HG03442 (cell line): ENCODE measurements around the gene ZNF407.

Source experiments
- ATAC-seq: cut with Tn5 transposase; IDR thresholded peaks from one replicate; pipeline ENCODE4 v1.9.1; 2021; ENCODE audit warnings: mild to moderate bottlenecking, moderate library complexity; ENCODE audit not compliant: unreplicated experiment

ZNF407 gene

DNA sequence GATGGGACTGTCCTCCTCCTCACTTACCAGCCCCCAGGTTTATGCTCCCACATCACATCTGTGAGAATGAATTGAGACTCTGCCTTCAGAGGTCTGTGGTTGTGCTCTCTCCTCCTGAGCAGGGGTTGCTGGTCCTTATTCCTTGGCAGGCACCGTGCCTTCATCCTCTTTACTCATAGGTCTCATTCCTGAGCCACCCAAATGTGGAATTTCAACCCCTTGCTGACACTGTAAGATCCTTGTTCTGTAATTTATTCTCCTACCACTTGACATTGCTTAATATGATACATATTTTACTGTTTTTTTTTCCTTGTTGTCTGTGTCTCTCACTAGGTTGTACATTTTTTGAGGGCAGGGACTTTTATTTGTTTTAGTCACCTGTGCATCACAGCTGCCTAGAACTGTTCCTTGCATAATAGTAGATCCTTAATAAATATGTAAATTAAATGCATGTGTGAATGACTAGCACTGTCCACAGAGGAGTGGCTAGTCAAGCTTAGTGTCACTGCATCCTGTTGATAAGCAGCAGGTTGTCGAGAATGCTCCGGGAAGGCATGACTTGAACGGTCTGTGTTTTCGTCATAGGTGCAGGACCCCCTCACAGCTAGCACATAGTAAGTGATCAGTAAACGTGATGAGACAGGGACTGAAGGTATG, 180.6 kb downstream of the ZNF407 start:
- ATAC-seq: no peak

DNA sequence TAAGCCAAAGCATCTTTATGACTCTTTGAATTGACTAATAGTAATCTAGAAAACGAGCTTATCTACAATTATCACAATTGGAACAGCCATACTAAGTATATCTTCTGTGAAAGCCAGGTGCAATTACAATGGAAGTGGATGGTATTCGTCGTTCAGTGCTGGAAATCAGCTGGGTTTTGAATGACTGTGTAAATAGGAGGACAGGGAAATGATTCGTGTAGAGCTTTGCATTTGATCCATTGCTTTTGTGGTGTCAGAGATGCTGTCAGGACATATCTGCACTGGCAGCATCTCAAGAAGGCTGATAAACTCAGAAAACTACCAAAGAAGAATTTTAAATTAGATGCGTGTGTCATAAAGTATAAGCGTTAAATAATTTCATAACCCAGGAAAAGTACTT, 187.1 kb downstream of the ZNF407 start:
- ATAC-seq: no peak

DNA sequence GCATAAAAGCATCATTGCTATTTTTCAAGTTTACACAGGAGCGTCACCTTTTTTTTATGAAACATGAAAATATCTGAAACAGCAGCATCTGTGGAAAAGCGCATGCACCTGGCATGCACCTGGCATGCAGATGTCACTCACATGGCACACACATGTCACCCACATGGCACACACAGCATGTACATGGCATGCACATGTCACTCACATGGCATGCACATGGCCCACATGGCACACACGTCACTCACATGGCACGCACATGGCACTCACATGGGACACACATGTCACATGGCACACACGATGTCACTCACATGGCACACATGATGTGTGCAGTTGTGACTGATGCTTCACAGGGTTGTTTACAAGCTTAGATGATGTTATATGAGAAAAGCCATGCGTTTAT, 188.0 kb downstream of the ZNF407 start:
- no peak for ATAC-seq

DNA sequence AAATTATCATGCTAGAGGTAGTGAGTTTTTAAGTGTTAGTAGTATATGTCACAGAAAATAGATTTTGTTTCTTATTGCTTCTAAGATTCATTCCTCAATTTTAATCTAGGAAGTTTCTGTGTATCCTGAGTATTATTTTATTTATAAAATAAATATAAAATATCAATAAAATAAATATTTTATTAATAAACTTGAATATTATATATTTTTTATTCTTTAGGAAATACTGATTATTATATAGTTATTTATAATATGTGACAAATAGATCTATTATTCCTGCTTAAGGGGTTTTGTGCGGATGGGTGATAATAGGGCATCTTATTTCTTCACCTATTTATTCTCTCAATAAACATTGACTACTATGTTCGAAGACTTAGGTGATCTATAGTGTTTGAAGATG, 191.0 kb downstream of the ZNF407 start:
- no peak for ATAC-seq

- ATAC-seq: no peak
Observed at GRCh38 chr18:74789078-74789477, 191.4 kb downstream of the ZNF407 start.

GRCh38 chr18:74790451-74790850, 192.8 kb downstream of the ZNF407 start:
- ATAC-seq: no peak

- ATAC-seq: no peak
Observed at GRCh38 chr18:74791501-74792194, 194.0 kb downstream of the ZNF407 start.

DNA sequence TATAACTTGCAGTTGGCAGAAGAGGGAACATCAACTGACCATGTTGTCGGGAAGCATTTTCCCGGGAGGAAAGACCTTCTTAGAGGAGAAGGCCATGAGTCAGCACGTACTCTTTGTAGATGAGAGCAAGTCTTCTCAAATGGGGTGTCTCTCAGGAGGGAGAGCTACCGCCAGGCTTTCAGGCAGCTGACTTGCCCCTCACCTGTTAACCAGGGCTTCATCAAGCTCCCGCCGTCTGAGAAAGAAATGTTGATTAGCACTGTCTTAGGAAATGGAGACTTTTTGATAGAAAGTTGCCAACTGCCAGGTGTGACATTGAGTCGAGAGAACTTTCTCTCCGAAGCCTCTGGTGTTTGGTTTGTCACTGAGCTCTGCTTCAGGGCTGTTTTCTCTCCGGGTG, 196.1 kb downstream of the ZNF407 start:
- no peak for ATAC-seq

- no peak for ATAC-seq
Observed at GRCh38 chr18:74795751-74796150, 198.1 kb downstream of the ZNF407 start.

- ATAC-seq: no peak
Observed at GRCh38 chr18:74796211-74796610, 198.5 kb downstream of the ZNF407 start.

GRCh38 chr18:74796841-74797576, 199.3 kb downstream of the ZNF407 start:
- ATAC-seq: peak; percentile 99

GRCh38 chr18:74797577-74798151, 200.0 kb downstream of the ZNF407 start:
- ATAC-seq: peak; percentile 25

DNA sequence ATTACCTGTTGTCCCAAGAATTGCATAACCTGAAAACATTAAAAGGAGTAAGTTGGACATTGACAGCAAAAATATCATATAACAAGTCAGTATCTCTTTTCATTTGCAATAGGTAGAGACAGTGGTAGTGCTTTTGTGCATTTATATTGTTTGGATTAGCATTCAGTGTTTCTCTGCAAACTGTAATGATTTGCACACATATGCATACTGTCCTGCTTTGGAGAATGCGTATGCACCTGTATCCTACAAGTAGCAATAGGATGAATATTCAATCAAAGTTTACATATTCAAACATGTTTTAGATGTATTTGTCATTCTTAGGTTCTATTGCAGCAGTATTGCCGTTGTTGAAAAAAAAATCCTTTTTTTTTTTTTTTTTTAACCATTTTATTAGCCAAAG, 201.9 kb downstream of the ZNF407 start:
- no peak for ATAC-seq

- no peak for ATAC-seq
Observed at GRCh38 chr18:74800098-74800497, 202.4 kb downstream of the ZNF407 start.

GRCh38 chr18:74803117-74803516, 205.4 kb downstream of the ZNF407 start:
- no peak for ATAC-seq

- no peak for ATAC-seq
Observed at GRCh38 chr18:74803769-74804168, 206.1 kb downstream of the ZNF407 start.

DNA sequence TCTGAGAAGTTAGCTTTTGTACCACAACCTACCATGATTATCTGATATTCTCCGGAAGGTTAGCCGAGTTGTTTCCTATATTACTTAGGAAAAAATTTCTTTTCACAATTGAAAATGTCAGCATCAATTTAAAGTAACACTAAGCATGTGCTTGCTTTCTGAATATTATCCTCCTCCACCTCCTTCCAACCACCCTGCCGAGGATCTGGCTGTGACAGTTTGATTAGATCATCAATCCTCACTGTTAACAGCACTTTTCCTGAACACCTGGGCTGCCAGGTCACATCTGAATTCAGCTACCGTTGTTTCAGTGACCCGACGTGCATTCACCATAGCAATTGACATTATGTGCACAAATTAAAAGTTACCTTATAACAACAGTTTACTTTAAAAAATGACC, 207.0 kb downstream of the ZNF407 start:
- no peak for ATAC-seq

GRCh38 chr18:74806073-74806472, 208.4 kb downstream of the ZNF407 start:
- ATAC-seq: no peak

GRCh38 chr18:74806700-74807416, 209.2 kb downstream of the ZNF407 start:
- peak; percentile 95 for ATAC-seq

DNA sequence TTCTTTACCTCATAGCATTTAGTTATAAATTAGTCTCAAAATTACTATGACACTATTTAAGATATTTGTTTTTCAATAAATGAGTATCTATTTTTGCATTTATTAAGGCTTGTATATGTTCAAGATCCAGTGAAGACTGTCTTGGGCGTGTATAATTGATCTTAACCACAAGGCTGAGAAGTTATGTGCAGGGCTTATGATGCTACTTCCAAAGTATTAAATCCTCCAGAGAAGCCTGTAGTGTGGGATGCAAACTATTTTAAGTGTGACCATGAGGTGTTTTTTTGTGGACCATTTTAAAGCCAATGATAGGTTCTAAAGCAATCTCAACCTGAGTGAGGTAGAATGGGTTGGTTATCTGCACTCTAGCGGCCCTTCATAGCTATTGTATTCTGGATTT, 219.9 kb downstream of the ZNF407 start:
- ATAC-seq: no peak
